Measurements from ENCODE around the gene FAF1.
"Not testable (repeated sequence)": the region's sequence is repeated elsewhere in the genome, so short reads cannot be mapped to it uniquely, and the experiment has no call there.

Gene FAF1

GRCh38 chr1:50779801-50780200 lies 180.3 kb downstream of the FAF1 start:
- H3K9me3 Mint-ChIP-seq: no peaks in the 10 kb centered on the region
- peaks cover 23% of the 10 kb centered on the region for H3K36me3 Mint-ChIP-seq (ENCODE audit: low read depth)
- no peaks in the 10 kb centered on the region for H3K27me3 Mint-ChIP-seq (ENCODE audit: low read depth, poor library complexity)
- DNase-seq: no peak
- no peak for TF ChIP-seq CTCF (IDR thresholded peaks at IDR 0.05)
- H3K27ac Mint-ChIP-seq: no peak overlapping the region
- H3K4me3 Mint-ChIP-seq: no peak overlapping the region
- H3K4me1 Mint-ChIP-seq: no peaks in the 10 kb centered on the region

- no peak overlapping the region for H3K27ac Mint-ChIP-seq
- DNase-seq: no peak
- H3K4me3 Mint-ChIP-seq: no peak overlapping the region
- H3K9me3 Mint-ChIP-seq: no peaks in the 10 kb centered on the region
- H3K4me1 Mint-ChIP-seq: no peaks in the 10 kb centered on the region
- peaks cover 5% of the 10 kb centered on the region for H3K36me3 Mint-ChIP-seq (ENCODE audit: low read depth)
- no peak for TF ChIP-seq CTCF (IDR thresholded peaks at IDR 0.05)
- no peaks in the 10 kb centered on the region for H3K27me3 Mint-ChIP-seq (ENCODE audit: low read depth, poor library complexity)
Observed at GRCh38 chr1:50775740-50776139, 184.3 kb downstream of the FAF1 start.

- Mint-ChIP-seq H3K27ac (no peak overlapping the region), H3K27me3 (ENCODE audit: low read depth, poor library complexity) (no peaks in the 10 kb centered on the region), H3K9me3 (no peaks in the 10 kb centered on the region), H3K4me3 (no peak overlapping the region), H3K4me1 (no peaks in the 10 kb centered on the region), H3K36me3 (ENCODE audit: low read depth) (no peaks in the 10 kb centered on the region)
- TF ChIP-seq CTCF (IDR thresholded peaks at IDR 0.05): peak; percentile 72
- DNase-seq: peak; percentile 19
Observed at GRCh38 chr1:50774759-50775351, 185.2 kb downstream of the FAF1 start.

GRCh38 chr1:50766688-50767087 lies 193.4 kb downstream of the FAF1 start:
- Mint-ChIP-seq H3K4me1 (no peaks in the 10 kb centered on the region), H3K27ac (no peak overlapping the region)

GRCh38 chr1:50756543-50756942 lies 203.5 kb downstream of the FAF1 start:
- Mint-ChIP-seq H3K36me3 (ENCODE audit: low read depth) (peaks cover 60% of the 10 kb centered on the region), H3K9me3 (peaks cover 48% of the 10 kb centered on the region)
- H3K27ac Mint-ChIP-seq; H3K4me1 Mint-ChIP-seq; H3K27me3 Mint-ChIP-seq (ENCODE audit: low read depth, poor library complexity); DNase-seq; H3K4me3 Mint-ChIP-seq: not testable (repeated sequence)

More at GRCh38 chr1:50766688-50767087, 193.4 kb downstream of the FAF1 start:
- Mint-ChIP-seq H3K9me3 (peaks cover 7% of the 10 kb centered on the region), H3K27me3 (ENCODE audit: low read depth, poor library complexity) (no peaks in the 10 kb centered on the region), H3K36me3 (ENCODE audit: low read depth) (peaks cover 21% of the 10 kb centered on the region), H3K4me3 (no peak overlapping the region)
- no peak for TF ChIP-seq CTCF (IDR thresholded peaks at IDR 0.05)
- no peak for DNase-seq

- not testable (repeated sequence) for H3K4me1 Mint-ChIP-seq; DNase-seq; H3K27ac Mint-ChIP-seq; H3K27me3 Mint-ChIP-seq (ENCODE audit: low read depth, poor library complexity); H3K4me3 Mint-ChIP-seq
- H3K36me3 Mint-ChIP-seq (ENCODE audit: low read depth): peaks cover 47% of the 10 kb centered on the region
- H3K9me3 Mint-ChIP-seq: peaks cover 35% of the 10 kb centered on the region
Observed at GRCh38 chr1:50754764-50755163, 205.3 kb downstream of the FAF1 start.

GRCh38 chr1:50750021-50750619 lies 209.9 kb downstream of the FAF1 start:
- H3K4me3 Mint-ChIP-seq: no peak overlapping the region
- peaks cover 15% of the 10 kb centered on the region for H3K36me3 Mint-ChIP-seq (ENCODE audit: low read depth)
- TF ChIP-seq CTCF (IDR thresholded peaks at IDR 0.05): peak; percentile 10
- no peaks in the 10 kb centered on the region for H3K4me1 Mint-ChIP-seq
- no peak for DNase-seq
- no peak overlapping the region for H3K27ac Mint-ChIP-seq
- peaks cover 4% of the 10 kb centered on the region for H3K27me3 Mint-ChIP-seq (ENCODE audit: low read depth, poor library complexity)
- no peaks in the 10 kb centered on the region for H3K9me3 Mint-ChIP-seq
